Activated naive CD4-positive, alpha-beta T cell treated with anti-CD3 and anti-CD28 coated beads, Interleukin-2, amount 50 U/mL, for 72 hours (primary cell): ENCODE measurements around the gene NFX1. TPM values are rescaled to one million over a fixed set of nuclear protein-coding genes. Genes with fewer than 3 reads are reported as not detected.
"Not testable (repeated sequence)": the region's sequence is repeated elsewhere in the genome, so short reads cannot be mapped to it uniquely, and the experiment has no call there.

Source experiments
- ATAC-seq, 2 donors: fragments of 150-1000 bp; cut with Tn5 transposase; 2 replicates each; pipeline ENCODE4 v1.10.0; 2021; ENCODE audit warnings: mild to moderate bottlenecking in 2 of 2, moderate library complexity in 2 of 2
- DNase-seq, 2 donors: peaks; one replicate each; pipeline ENCODE4 v3.0.0; 2021 to 2022; ENCODE audit warnings: low spot score in 2 of 2
- H3K27ac Mint-ChIP-seq, 2 donors: one replicate each; pipeline ENCODE4 v1.8.0; 2022; ENCODE audit warnings: mild to moderate bottlenecking in 2 of 2, mixed read lengths in 2 of 2
- H3K36me3 Mint-ChIP-seq, 2 donors: one replicate each; pipeline ENCODE4 v1.8.0; 2022; ENCODE audit warnings: mixed read lengths in 2 of 2
- H3K9me3 Mint-ChIP-seq, 2 donors: one replicate each; pipeline ENCODE4 v1.8.0; 2022; ENCODE audit warnings: mixed read lengths in 2 of 2
- total RNA-seq, 2 donors: library from RNA; stranded (reverse); gene quantifications; one replicate each; pipeline ENCODE4 v1.2.3, GENCODE V29; 2022

NFX1 gene
- total RNA-seq, 2 donors from 2014 or later = 38.4 to 43.7 TPM

GRCh38 chr9:33358641-33359040, 68.3 kb downstream of the NFX1 start:
- not testable (repeated sequence) for H3K9me3 Mint-ChIP-seq, H3K27ac Mint-ChIP-seq, DNase-seq, ATAC-seq
- peaks cover 9 to 19% of the 10 kb centered on the region in 2 donors for H3K36me3 Mint-ChIP-seq

GRCh38 chr9:33364127-33364526, 73.8 kb downstream of the NFX1 start:
- Mint-ChIP-seq H3K36me3 (no peaks in the 10 kb centered on the region), H3K27ac (no peak overlapping the region)

GRCh38 chr9:33364814-33365213, 74.5 kb downstream of the NFX1 start:
- not testable (repeated sequence) for H3K36me3 Mint-ChIP-seq, H3K9me3 Mint-ChIP-seq, DNase-seq, ATAC-seq
- peak overlapping the region in 1 of 2 donors; percentile 86 for H3K27ac Mint-ChIP-seq

More at GRCh38 chr9:33364127-33364526, 73.8 kb downstream of the NFX1 start:
- ATAC-seq (no peak), DNase-seq (no peak)
- H3K9me3 Mint-ChIP-seq = no peaks in the 10 kb centered on the region

GRCh38 chr9:33366979-33367480, 76.7 kb downstream of the NFX1 start:
- DNase-seq (no peak), ATAC-seq (no peak)
- peaks cover 0 to 5% of the 10 kb centered on the region in 2 donors for H3K36me3 Mint-ChIP-seq
- no peak overlapping the region for H3K27ac Mint-ChIP-seq
- no peaks in the 10 kb centered on the region for H3K9me3 Mint-ChIP-seq

- ATAC-seq = no peak
- H3K27ac Mint-ChIP-seq = peak overlapping the region; percentile 61 to 71
Measured at GRCh38 chr9:33372900-33373299, 82.6 kb downstream of the NFX1 start.

GRCh38 chr9:33374190-33374589, 83.9 kb downstream of the NFX1 start:
- peak overlapping the region in 1 of 2 donors; percentile 57 for H3K27ac Mint-ChIP-seq
- H3K9me3 Mint-ChIP-seq = no peaks in the 10 kb centered on the region
- ATAC-seq (no peak), DNase-seq (no peak)
- peaks cover 0 to 5% of the 10 kb centered on the region in 2 donors for H3K36me3 Mint-ChIP-seq

More at GRCh38 chr9:33372900-33373299, 82.6 kb downstream of the NFX1 start:
- no peaks in the 10 kb centered on the region for H3K9me3 Mint-ChIP-seq
- DNase-seq = no peak
- peaks cover 0 to 5% of the 10 kb centered on the region in 2 donors for H3K36me3 Mint-ChIP-seq

- Mint-ChIP-seq H3K9me3 (no peaks in the 10 kb centered on the region), H3K36me3 (peaks cover 0 to 5% of the 10 kb centered on the region in 2 donors), H3K27ac (peak overlapping the region; percentile 57 to 86)
- DNase-seq (peak in 1 of 2 donors; percentile 73), ATAC-seq (peak; percentile 81 to 90)
Measured at GRCh38 chr9:33374634-33375237, 84.4 kb downstream of the NFX1 start.

GRCh38 chr9:33375238-33375840, 85.0 kb downstream of the NFX1 start:
- Mint-ChIP-seq H3K36me3 (no peaks in the 10 kb centered on the region), H3K27ac (peak overlapping the region; percentile 57 to 86), H3K9me3 (no peaks in the 10 kb centered on the region)
- ATAC-seq = peak; percentile 51 to 52
- no peak for DNase-seq

GRCh38 chr9:33375841-33376321, 85.6 kb downstream of the NFX1 start:
- ATAC-seq (no peak), DNase-seq (no peak)
- Mint-ChIP-seq H3K36me3 (no peaks in the 10 kb centered on the region), H3K27ac (peak overlapping the region; percentile 57 to 84), H3K9me3 (no peaks in the 10 kb centered on the region)

GRCh38 chr9:33377089-33377715, 86.9 kb downstream of the NFX1 start:
- H3K36me3 Mint-ChIP-seq = no peaks in the 10 kb centered on the region
- DNase-seq (no peak), ATAC-seq (no peak)
- no peaks in the 10 kb centered on the region for H3K9me3 Mint-ChIP-seq
- H3K27ac Mint-ChIP-seq = peak overlapping the region in 1 of 2 donors; percentile 57

- ATAC-seq = no peak
- no peaks in the 10 kb centered on the region for H3K36me3 Mint-ChIP-seq
- DNase-seq = no peak
- no peaks in the 10 kb centered on the region for H3K9me3 Mint-ChIP-seq
- no peak overlapping the region for H3K27ac Mint-ChIP-seq
Measured at GRCh38 chr9:33378121-33378795, 87.9 kb downstream of the NFX1 start.

GRCh38 chr9:33379666-33380389, 89.5 kb downstream of the NFX1 start:
- Mint-ChIP-seq H3K36me3 (no peaks in the 10 kb centered on the region), H3K27ac (no peak overlapping the region), H3K9me3 (no peaks in the 10 kb centered on the region)
- ATAC-seq = no peak
- no peak for DNase-seq

GRCh38 chr9:33380390-33381094, 90.2 kb downstream of the NFX1 start:
- ATAC-seq (peak in 1 of 2 donors; percentile 42), DNase-seq (no peak)
- Mint-ChIP-seq H3K9me3 (no peaks in the 10 kb centered on the region), H3K36me3 (no peaks in the 10 kb centered on the region), H3K27ac (no peak overlapping the region)

GRCh38 chr9:33381231-33381791, 91.0 kb downstream of the NFX1 start:
- no peak overlapping the region for H3K27ac Mint-ChIP-seq
- DNase-seq = no peak
- no peaks in the 10 kb centered on the region for H3K9me3 Mint-ChIP-seq
- H3K36me3 Mint-ChIP-seq = no peaks in the 10 kb centered on the region
- ATAC-seq = peak in 1 of 2 donors; percentile 32

- not testable (repeated sequence) for ATAC-seq, DNase-seq, H3K36me3 Mint-ChIP-seq, H3K9me3 Mint-ChIP-seq, H3K27ac Mint-ChIP-seq
Measured at GRCh38 chr9:33382397-33382796, 92.1 kb downstream of the NFX1 start.
